GM12865 (cell line): Measurements from ENCODE around the gene PRSS27.

ENCODE experiments used
- DNase-seq: peaks from one replicate; pipeline ENCODE4 v3.0.0; 2010; ENCODE audit warnings: low read depth
- H3K4me3 ChIP-seq: 2 replicates; pipeline ENCODE4 v1.5.1; 2011; ENCODE audit warnings: mild to moderate bottlenecking, low read depth, low read length, control low read depth
- CTCF ChIP-seq: IDR thresholded peaks from 2 replicates; pipeline ENCODE4 v1.5.1; 2011; ENCODE audit warnings: low read length, control low read depth, low read depth, inconsistent platforms; ENCODE audit not compliant: insufficient read depth; ENCODE audit errors: missing control alignments

Gene PRSS27

GRCh38 chr16:2701713-2702437 is 18.1 kb downstream of the PRSS27 start:
- no peak overlapping the region for H3K4me3 ChIP-seq
- no peak for TF ChIP-seq CTCF
- DNase-seq, result no peak

GRCh38 chr16:2701272-2701671 is 18.8 kb downstream of the PRSS27 start:
- DNase-seq, result no peak
- H3K4me3 ChIP-seq, result no peak overlapping the region
- TF ChIP-seq CTCF, result no peak

GRCh38 chr16:2700786-2701185 is 19.2 kb downstream of the PRSS27 start:
- no peak for TF ChIP-seq CTCF
- no peak for DNase-seq
- no peak overlapping the region for H3K4me3 ChIP-seq

GRCh38 chr16:2699791-2700600 is 20.0 kb downstream of the PRSS27 start:
- TF ChIP-seq CTCF, result no peak
- no peak overlapping the region for H3K4me3 ChIP-seq
- DNase-seq, result no peak

GRCh38 chr16:2698965-2699750 is 20.9 kb downstream of the PRSS27 start:
- no peak for DNase-seq
- TF ChIP-seq CTCF, result no peak
- no peak overlapping the region for H3K4me3 ChIP-seq

GRCh38 chr16:2698103-2698870 is 21.7 kb downstream of the PRSS27 start:
- no peak for DNase-seq
- TF ChIP-seq CTCF, result no peak
- no peak overlapping the region for H3K4me3 ChIP-seq
